Smooth muscle cell of the umbilical artery (primary cell): ENCODE data around the gene UGT2B28. TPM values are rescaled to one million over a fixed set of nuclear protein-coding genes. Genes with fewer than 3 reads are reported as not detected.

Experiments used
- total RNA-seq: library from RNA; depleted of rRNA; stranded (reverse); fragments of >200 nt; gene quantifications from 2 replicates; pipeline ENCODE4 v1.2.3, GENCODE V29; 2014

The UGT2B28 gene
- not detected in 2 replicates for total RNA-seq

GRCh38 chr4:69280081-69280480, at the start of gene UGT2B28:
TSS of gene UGT2B28 (plus strand) at chr4:69280475. CDS start at chr4:69280501, 26 bp downstream.

Other genes starting within 250 kb of the UGT2B28 start
- 0.23 and 2.4 TPM in 2 replicates for gene UGT2B7, start 184.0 kb upstream of the UGT2B28 start, total RNA-seq
- gene UGT2B11, start 65.7 kb upstream of the UGT2B28 start, total RNA-seq: not detected in 2 replicates
- gene UGT2B4, start 215.4 kb downstream of the UGT2B28 start, total RNA-seq: 0.30 TPM in 1 of 2 replicates, not detected in the other